ENCODE measurements around the gene MKS1.

GRCh38 chr17:58186591-58186990 lies 32.5 kb downstream of the MKS1 start:
- TF ChIP-seq, protein P1, sequence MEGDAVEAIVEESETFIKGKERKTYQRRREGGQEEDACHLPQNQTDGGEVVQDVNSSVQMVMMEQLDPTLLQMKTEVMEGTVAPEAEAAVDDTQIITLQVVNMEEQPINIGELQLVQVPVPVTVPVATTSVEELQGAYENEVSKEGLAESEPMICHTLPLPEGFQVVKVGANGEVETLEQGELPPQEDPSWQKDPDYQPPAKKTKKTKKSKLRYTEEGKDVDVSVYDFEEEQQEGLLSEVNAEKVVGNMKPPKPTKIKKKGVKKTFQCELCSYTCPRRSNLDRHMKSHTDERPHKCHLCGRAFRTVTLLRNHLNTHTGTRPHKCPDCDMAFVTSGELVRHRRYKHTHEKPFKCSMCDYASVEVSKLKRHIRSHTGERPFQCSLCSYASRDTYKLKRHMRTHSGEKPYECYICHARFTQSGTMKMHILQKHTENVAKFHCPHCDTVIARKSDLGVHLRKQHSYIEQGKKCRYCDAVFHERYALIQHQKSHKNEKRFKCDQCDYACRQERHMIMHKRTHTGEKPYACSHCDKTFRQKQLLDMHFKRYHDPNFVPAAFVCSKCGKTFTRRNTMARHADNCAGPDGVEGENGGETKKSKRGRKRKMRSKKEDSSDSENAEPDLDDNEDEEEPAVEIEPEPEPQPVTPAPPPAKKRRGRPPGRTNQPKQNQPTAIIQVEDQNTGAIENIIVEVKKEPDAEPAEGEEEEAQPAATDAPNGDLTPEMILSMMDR (IDR thresholded peaks at IDR 0.05), result no peak
- no peak for TF ChIP-seq FOSL2 (IDR thresholded peaks at IDR 0.05)
- no peak for TF ChIP-seq FOSL2 (CRISPR knock-in tag; IDR thresholded peaks at IDR 0.05)
- no peak for TF ChIP-seq EP300 (IDR thresholded peaks at IDR 0.05)
